K562 (cell line): ENCODE measurements around the gene RUSC1. TPM values are rescaled to one million over a fixed set of nuclear protein-coding genes. Genes with fewer than 3 reads are reported as not detected.

ENCODE experiments used
- ELF1 ChIP-seq: fragments of 200-800 bp; sonication (Bioruptor generic); IDR thresholded peaks from 2 replicates; pipeline ENCODE4 v1.6.1; 2016; ENCODE audit warnings: missing genetic modification characterization, missing compliant biosample characterization
- HCFC1 ChIP-seq: IDR thresholded peaks from 2 replicates; pipeline ENCODE4 v1.6.1; 2012; ENCODE audit warnings: low read depth, low read length, improper control_type of control experiment
- KDM2B ChIP-seq: fragments of 250-450 bp; sonication (Bioruptor Pico); IDR thresholded peaks from 2 replicates; pipeline ENCODE4 v1.8.0; 2021; ENCODE audit warnings: mild to moderate bottlenecking, moderate library complexity
- POLR3A ChIP-seq: IDR thresholded peaks from 2 replicates; pipeline ENCODE4 v1.6.1; 2011; ENCODE audit warnings: borderline replicate concordance, mild to moderate bottlenecking, moderate library complexity; ENCODE audit not compliant: insufficient read length, insufficient read depth; ENCODE audit errors: extremely low read depth
- TCF3 ChIP-seq: sonication (generic); formaldehyde crosslinking; IDR thresholded peaks from 2 replicates; pipeline ENCODE4 v1.4.0; 2020; ENCODE audit warnings: mild to moderate bottlenecking, missing genetic modification reagents
- ZBTB40 ChIP-seq, 2 experiments: fragments of 450-650 bp in 1 of 2; sonication (generic) in 1 of 2; formaldehyde crosslinking in 1 of 2; IDR thresholded peaks; 2 replicates each; pipeline versions ENCODE4 v1.7.1 to v1.9.0; 2016 to 2022; ENCODE audit warnings: inconsistent platforms in 1 of 2, mild to moderate bottlenecking in 1 of 2, missing genetic modification reagents in 1 of 2
- ZBTB9 ChIP-seq: fragments of 450-650 bp; formaldehyde crosslinking; IDR thresholded peaks from 2 replicates; pipeline ENCODE4 v1.4.0; 2020; ENCODE audit warnings: mild to moderate bottlenecking, moderate library complexity
- ZNF384 ChIP-seq: IDR thresholded peaks from 2 replicates; pipeline ENCODE4 v1.6.1; 2012; ENCODE audit warnings: low read depth, low read length, improper control_type of control experiment
- polyA plus RNA-seq, 8 experiments: library from polyadenylated mRNA; depleted of rRNA in 4 of 8; stranded (reverse) in 5 of 8; unstranded in 3 of 8; fragments of >200 nt; fragmentation: Nextera tagmentation in 2 of 8; fragmentation: Illumina TruSeq in 1 of 8; extraction: Ambion mirVana in 2 of 8; extraction: Trizol in 1 of 8; gene quantifications; 2 replicates each; pipeline versions ENCODE4 v1.2.1 to v1.2.3, GENCODE V29; 2011 to 2014; ENCODE audit warnings: inconsistent platforms in 1 of 8, missing spikeins in 1 of 8
- total RNA-seq, 7 experiments: library from RNA; depleted of rRNA in 6 of 7; stranded (reverse); fragments of >200 nt in 6 of 7; fragmentation: Illumina TruSeq in 2 of 7; extraction: Trizol in 2 of 7; gene quantifications; 2 replicates each; pipeline versions ENCODE4 v1.2.1 to v1.2.3, GENCODE V29; 2011 to 2021; ENCODE audit warnings: low replicate concordance in 1 of 7
- TF ChIP-seq, protein P1 (sequence below): fragments of 450-650 bp; IDR thresholded peaks from 2 replicates; pipeline ENCODE4 v1.6.1; 2018; ENCODE audit not compliant: partially characterized antibody
- TF ChIP-seq, protein P2 (sequence below): fragments of 450-650 bp; formaldehyde crosslinking; IDR thresholded peaks from 2 replicates; pipeline ENCODE4 v1.4.0; 2022; ENCODE audit warnings: mild to moderate bottlenecking, moderate library complexity

RUSC1 gene
- total and polyA plus RNA-seq, 9 of the 15 experiments (the other 6 are each of a cell fraction or from before 2014, with no cell fraction given) = 5.7 to 68.3 (median 33.6) TPM

DNA sequence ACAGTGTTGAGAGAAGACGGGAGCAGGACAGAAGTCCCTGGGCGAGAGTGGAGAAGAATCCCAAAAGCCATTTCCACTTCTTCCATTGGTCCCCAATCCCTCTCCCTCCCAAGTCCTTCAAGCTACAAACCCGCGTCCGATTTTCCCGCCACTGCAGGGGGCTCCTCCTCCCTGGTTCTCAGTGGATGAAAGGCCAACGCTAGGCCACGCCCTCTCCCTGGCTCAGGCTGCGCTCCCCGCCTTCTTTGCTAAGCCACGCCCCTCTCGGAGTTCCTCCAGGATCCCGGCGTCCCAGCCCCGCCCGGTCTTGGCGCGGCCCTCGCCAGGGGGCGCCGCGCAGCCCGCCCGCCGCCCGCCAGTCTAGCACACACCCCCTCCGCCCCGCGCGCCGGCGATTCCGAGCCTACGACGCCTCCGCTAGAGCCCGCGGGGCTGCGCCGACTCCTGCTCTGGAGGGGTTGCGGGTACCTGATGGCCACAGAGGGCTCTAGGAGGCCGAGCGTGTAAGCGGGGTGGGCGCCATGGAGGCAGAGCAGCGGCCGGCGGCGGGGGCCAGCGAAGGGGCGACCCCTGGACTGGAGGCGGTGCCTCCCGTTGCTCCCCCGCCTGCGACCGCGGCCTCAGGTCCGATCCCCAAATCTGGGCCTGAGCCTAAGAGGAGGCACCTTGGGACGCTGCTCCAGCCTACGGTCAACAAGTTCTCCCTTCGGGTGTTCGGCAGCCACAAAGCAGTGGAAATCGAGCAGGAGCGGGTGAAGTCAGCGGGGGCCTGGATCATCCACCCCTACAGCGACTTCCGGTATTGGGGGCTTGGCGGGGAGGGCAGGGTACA, 43.4 kb upstream of the RUSC1 start, which contains the start of gene HCN3 (continued):
- TF ChIP-seq ZBTB40 (IDR thresholded peaks at IDR 0.05) (0 out of 2 replicates have a peak, but pooled peaks have one; percentile 13), ZBTB40 (CRISPR knock-in tag; IDR thresholded peaks at IDR 0.05) (no peak), ZBTB9 (CRISPR knock-in tag) (no peak), POLR3A (no peak), ZNF384 (peak; percentile 34), HCFC1 (0 out of 2 replicates have a peak, but pooled peaks have one; percentile 21), KDM2B (0 out of 2 replicates have a peak, but pooled peaks have one; percentile 26), ELF1 (tag) (0 out of 2 replicates have a peak, but pooled peaks have one; percentile 24), TCF3 (no peak)
- TF ChIP-seq, protein P1, sequence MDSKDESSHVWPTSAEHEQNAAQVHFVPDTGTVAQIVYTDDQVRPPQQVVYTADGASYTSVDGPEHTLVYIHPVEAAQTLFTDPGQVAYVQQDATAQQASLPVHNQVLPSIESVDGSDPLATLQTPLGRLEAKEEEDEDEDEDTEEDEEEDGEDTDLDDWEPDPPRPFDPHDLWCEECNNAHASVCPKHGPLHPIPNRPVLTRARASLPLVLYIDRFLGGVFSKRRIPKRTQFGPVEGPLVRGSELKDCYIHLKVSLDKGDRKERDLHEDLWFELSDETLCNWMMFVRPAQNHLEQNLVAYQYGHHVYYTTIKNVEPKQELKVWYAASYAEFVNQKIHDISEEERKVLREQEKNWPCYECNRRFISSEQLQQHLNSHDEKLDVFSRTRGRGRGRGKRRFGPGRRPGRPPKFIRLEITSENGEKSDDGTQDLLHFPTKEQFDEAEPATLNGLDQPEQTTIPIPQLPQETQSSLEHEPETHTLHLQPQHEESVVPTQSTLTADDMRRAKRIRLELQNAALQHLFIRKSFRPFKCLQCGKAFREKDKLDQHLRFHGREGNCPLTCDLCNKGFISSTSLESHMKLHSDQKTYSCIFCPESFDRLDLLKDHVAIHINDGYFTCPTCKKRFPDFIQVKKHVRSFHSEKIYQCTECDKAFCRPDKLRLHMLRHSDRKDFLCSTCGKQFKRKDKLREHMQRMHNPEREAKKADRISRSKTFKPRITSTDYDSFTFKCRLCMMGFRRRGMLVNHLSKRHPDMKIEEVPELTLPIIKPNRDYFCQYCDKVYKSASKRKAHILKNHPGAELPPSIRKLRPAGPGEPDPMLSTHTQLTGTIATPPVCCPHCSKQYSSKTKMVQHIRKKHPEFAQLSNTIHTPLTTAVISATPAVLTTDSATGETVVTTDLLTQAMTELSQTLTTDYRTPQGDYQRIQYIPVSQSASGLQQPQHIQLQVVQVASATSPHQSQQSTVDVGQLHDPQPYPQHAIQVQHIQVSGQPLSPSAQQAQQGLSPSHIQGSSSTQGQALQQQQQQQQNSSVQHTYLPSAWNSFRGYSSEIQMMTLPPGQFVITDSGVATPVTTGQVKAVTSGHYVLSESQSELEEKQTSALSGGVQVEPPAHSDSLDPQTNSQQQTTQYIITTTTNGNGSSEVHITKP = peak; percentile 10
- TF ChIP-seq, protein P2, sequence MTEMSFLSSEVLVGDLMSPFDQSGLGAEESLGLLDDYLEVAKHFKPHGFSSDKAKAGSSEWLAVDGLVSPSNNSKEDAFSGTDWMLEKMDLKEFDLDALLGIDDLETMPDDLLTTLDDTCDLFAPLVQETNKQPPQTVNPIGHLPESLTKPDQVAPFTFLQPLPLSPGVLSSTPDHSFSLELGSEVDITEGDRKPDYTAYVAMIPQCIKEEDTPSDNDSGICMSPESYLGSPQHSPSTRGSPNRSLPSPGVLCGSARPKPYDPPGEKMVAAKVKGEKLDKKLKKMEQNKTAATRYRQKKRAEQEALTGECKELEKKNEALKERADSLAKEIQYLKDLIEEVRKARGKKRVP (CRISPR knock-in tag) = no peak
